T-helper 9 cell (primary cell): Measurements from ENCODE around the gene IL1RAPL2.
"Not testable (repeated sequence)": the region's sequence is repeated elsewhere in the genome, so short reads cannot be mapped to it uniquely, and the experiment has no call there.

Experiments
- DNase-seq: peaks from one replicate; pipeline ENCODE4 v3.0.0-alpha.2; 2020

The IL1RAPL2 gene

DNA sequence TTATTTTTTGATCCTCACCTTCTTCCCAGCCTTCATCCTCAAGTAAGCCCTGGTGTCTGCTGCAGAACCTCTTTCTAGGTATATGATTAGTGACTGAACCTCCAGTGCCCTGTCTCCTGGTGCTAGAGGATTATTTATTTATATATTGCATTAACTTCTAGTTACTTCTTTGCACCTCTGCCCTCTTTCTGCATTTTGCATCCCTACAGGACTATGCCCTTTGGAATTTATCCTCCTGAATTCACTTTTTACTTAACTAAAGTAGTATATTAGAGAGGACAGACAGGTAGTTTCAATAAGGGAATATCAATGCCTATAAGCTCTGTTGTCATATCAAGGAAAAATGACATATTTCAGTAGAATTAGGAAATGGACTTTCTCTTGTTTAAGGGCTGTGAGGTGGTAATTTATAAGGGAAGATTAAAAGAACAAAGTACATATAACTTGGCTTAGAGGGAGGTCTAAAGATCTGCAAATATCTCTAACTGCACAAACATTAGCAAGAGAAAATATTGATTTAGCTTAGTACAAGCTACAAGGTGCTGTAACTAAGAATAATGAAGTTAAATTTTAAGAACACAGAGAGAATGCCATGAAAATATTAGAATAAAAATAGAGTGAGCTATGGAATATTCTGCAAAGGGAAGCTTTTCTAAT, 472.8 kb downstream of the IL1RAPL2 start:
- DNase-seq: no peak

DNA sequence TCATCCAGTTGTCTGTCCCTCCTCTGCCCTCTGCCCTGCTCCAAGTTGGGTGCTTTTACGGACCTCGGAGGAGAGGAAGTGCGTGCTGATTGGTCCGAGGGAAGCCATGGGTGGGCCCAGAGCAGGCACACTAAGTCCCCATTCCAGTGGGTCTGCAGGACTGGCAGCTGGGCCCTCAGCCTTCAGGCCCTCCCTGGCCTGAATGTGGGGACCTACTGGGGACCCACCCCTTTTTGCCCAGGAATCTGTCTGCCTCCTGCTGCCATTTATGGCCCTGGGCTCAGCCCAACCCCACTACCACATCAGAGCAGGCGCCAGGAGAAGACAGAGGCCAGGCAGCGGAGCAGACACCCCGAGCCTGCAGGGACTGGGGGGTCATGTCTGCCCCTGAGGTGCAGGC, 484.9 kb downstream of the IL1RAPL2 start:
- no peak for DNase-seq

DNA sequence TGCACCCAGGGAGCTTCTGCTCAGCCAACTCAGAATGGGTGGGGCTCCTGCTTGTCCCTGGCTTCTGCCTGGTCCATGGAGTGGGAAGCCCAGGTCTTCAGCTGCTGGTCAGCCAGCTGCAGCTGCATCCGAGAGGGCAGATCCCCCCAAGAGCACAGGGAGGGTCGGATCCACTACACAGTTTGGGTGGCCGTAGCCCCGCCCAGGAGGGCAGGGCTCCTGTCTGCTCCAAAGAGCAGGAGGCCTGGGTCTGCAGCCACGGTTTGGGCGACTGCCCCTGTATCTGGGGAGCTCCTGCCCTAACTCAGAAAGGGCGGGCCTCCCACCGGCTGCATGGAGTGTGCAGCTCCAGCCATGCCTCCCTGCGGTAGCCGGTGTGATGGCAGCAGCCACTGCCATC, 485.4 kb downstream of the IL1RAPL2 start:
- DNase-seq: no peak

DNA sequence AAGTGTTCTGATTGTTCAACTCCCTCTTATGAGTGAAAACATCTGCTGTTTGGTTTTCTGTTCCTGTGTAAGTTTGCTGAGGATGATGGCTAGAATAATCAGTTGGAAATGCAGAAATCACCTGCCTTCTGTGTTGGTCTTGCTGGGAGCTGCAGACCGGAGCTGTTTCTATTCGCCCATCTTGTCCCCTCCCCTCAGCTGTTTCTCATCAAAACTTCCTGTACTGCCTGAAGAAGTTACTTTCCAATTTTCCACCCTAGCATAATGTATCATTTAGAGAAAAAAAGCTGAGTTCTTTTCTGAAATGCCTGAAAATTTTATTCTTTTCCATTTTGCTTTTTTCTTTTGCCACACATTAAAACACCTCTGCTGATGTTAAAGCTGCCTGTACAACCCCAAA, 486.9 kb downstream of the IL1RAPL2 start:
- no peak for DNase-seq

- no peak for DNase-seq
Measured at GRCh38 chrX:105063743-105064142, 497.7 kb downstream of the IL1RAPL2 start.

DNA sequence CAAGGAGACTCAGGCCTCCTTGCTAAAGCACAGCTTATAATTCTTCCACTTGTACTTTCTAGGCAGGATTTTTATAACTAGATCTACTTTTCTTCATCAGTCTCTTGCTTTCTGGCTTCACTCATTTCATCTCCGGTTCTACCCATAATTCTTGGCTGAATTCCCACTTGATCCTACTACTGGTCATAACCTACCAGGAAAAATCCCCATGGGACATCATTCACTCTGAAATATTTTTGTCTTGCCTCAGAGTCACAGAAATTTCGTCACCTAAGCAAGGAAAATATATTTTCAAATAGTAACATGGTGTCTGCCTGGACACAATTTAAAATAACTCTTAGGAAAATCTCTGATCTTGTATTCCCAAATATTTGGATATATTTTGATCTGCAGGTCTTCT, 532.2 kb downstream of the IL1RAPL2 start:
- DNase-seq: no peak

DNA sequence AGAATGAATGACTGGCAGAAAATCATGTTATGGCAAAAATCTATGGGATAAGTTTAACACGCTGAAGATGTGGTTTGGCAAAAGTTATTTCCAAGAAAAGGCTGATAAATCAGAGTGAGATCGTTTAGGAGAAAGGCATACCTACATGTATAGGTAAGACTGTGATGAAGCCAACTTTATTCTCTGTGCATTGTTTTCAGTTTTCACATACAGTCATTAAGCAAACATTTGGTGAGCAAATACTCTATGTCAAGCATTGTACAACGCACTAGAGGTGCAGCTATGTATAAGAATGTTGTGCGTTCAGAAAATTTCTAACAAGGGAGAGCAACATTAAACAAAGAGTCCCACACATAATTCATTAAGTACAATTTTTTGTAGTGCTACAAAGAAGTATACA, 532.8 kb downstream of the IL1RAPL2 start:
- DNase-seq: no peak

- DNase-seq: no peak
Measured at GRCh38 chrX:105101378-105101777, 535.4 kb downstream of the IL1RAPL2 start.

- DNase-seq: no peak
Measured at GRCh38 chrX:105109936-105110335, 543.9 kb downstream of the IL1RAPL2 start.

DNA sequence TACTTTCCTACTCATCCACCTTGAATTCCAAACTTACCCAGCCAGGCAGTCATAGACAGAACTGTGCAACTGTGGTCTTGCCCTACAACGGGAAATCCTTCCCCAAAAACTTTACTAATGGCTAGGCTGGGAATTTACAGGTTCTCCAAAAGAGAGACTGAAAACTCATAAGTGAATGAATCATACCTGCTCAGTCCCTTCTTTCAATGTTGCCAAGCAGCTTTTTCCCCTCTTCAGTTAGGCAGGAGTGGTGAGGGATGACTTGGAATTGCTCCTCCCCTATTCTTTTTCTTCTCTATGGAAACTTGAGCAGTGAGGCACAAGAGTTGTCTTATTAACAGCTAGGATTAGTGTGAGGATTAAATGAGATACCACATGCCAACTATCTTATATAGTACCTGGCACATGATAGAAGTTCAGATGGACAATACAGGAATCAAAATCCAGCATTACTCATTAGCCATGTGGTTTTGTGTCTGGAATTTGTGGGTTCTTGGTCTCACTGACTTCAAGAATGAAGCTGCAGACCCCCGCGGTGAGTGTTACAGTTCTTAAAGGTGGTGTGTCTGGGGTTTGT, 548.6 kb downstream of the IL1RAPL2 start:
- DNase-seq: no peak

DNA sequence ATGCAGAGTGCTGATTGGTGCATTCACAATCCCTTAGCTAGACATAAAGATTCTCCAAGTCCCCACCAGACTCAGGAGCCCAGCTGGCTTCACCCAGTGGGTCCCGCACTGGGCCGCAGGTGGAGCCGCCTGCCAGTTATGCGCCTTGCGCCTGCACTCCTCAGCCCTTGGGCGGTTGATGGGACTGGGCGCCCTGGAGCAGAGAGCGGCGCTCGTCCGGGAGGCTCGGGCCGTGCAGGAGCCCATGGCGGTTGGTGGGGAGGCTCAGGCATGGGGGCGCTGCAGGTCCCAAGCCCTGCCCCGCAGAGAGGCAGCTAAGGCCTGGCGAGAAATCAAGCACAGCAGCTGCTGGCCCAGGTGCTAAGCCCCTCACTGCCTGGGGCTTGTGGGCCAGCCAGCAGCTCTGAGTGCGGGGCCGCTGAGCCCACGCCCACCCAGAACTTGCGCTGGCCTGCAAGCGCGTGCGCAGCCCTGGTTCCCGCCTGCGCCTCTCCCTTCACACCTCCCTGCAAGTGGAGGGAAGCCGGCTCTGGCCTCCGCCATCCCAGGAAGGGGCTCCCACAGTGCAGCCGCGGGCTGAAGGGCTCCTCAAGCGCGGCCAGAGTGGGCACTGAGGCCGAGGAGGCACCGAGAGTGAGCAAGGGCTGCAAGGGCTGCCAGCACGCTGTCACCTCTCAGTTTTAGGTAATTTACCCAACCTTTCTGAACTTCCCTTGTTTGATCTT, 549.8 kb downstream of the IL1RAPL2 start:
- not testable (repeated sequence) for DNase-seq

- DNase-seq: no peak
Measured at GRCh38 chrX:105116486-105116885, 550.5 kb downstream of the IL1RAPL2 start.

GRCh38 chrX:105117621-105118020, 551.6 kb downstream of the IL1RAPL2 start:
- DNase-seq: no peak

DNA sequence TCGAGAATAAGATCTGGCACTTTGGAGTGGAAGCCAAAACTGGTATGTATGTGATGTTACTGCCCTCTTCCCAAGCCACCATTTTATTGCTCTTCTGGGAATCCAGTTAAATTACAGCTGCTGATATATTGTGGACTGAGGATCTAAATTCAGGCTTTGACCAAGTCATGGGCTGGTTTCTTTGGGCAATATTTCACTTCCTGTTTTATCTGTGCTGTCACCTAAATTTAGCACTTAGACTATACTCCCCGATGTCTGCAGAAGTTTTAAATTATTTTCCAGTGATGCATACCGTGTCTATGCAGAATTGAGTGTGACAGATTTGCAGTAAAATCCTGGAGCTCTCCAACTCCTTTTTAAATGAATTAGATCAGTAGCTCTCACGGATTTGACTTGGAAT, 554.5 kb downstream of the IL1RAPL2 start:
- no peak for DNase-seq

DNA sequence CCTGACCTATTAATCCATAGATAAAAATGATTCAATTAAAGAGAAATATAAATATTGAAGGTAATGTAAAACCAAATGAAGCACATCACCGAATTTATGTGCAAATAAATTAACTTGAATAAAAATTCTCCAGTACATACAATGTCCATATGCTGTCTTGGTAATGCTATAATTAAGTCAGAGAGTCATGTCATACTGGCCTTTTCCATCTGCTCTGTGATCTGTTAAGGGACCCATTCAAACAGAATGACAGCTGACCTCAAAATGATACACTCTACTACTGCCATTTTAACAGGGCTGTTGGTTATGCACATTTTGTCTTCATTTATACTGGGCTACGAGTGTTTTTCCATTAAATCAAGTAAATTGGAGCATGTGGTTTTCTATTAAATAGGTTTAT, 555.2 kb downstream of the IL1RAPL2 start:
- no peak for DNase-seq

DNA sequence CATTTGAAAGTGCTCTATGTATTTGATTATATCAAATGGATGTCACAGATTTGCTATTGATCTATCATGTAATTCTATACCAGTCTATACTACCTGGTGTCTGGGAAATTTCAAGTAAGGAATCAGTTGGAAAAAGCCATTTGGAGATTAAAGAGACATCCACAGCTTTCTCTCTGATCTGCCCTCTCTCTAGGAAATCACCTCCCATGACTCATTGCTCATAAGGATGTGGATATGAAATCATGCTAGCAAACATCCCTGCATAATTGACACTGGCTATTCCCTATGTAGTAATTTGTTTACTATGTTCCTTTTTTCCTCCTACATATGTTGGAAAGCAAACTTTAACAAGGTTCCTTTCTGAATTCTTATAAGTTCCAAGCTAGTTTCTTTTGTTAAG, 560.2 kb downstream of the IL1RAPL2 start:
- DNase-seq: no peak

GRCh38 chrX:105134273-105134672, 568.3 kb downstream of the IL1RAPL2 start:
- no peak for DNase-seq

- DNase-seq: no peak
Measured at GRCh38 chrX:105136786-105137185, 570.8 kb downstream of the IL1RAPL2 start.

GRCh38 chrX:105150036-105150435, 584.0 kb downstream of the IL1RAPL2 start:
- no peak for DNase-seq

GRCh38 chrX:105150557-105150956, 584.6 kb downstream of the IL1RAPL2 start:
- no peak for DNase-seq

GRCh38 chrX:105167233-105167632, 601.2 kb downstream of the IL1RAPL2 start:
- no peak for DNase-seq

DNA sequence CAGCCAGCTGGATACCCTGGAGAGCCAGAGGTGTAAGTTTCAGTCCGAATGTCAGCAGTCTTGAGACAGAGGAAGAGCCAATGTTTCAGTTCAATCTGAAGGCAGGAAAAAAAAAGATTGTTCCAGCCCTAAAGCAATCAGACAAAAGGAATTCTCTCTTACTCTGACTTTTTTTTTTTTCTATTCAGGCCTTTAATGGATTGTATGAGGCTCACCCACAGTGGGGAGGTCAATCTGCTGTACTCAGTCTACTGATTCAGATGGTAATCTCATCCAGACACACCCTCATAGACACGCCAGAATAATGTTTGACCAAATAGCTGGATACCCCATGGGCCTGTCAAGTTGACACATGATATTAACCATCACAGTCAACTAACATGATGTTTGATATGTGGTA, 602.6 kb downstream of the IL1RAPL2 start:
- no peak for DNase-seq

DNA sequence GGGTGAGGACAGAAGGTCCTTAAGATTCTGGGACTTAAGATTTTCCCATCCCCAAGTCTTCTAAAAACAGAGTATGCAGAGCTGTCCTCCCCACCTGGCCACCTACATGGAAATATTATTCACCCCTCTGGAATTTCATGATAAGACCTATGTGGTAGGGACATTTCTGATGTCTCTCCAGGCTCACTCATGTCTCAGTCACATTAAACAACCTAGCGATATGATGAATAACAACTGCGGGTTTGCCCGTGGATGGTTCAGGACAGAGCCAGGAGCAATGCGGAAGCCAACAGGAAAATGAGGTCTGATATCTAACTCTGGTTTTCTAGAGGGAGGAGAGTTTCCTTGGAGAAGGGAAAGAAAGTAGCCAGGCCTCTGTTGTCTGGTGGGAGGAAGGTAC, 607.1 kb downstream of the IL1RAPL2 start:
- no peak for DNase-seq

- DNase-seq: no peak
Measured at GRCh38 chrX:105179644-105180043, 613.6 kb downstream of the IL1RAPL2 start.
